B cell (primary cell): Measurements from ENCODE around the gene C4BPB. TPM values are rescaled to one million over a fixed set of nuclear protein-coding genes. Genes with fewer than 3 reads are reported as not detected.

Experiments
- ATAC-seq: fragments of 200-7000 bp; cut with Tn5 transposase; one replicate; pipeline ENCODE4 v1.10.0; 2021; ENCODE audit warnings: low read depth, mild to moderate bottlenecking, moderate number of reproducible peaks, moderate library complexity
- CTCF ChIA-PET: fragments of 350-600 bp; sonication (Branson Sonifier 250); formaldehyde crosslinking; loops from one replicate; lab custom pipeline; 2021; ENCODE audit warnings: antibody characterized with exemption, inconsistent platforms; lab: Charles Lee
- POLR2A ChIA-PET: fragments of 350-600 bp; sonication (Branson Sonifier 250); formaldehyde crosslinking; loops from one replicate; lab custom pipeline; 2021; ENCODE audit warnings: antibody characterized with exemption; lab: Charles Lee
- DNase-seq: peaks from one replicate; pipeline ENCODE4 v3.0.0; 2013
- H2AFZ ChIP-seq: 2 replicates; pipeline ENCODE4 v1.6.1; 2012; ENCODE audit warnings: mild to moderate bottlenecking, low read depth, low read length; ENCODE audit not compliant: insufficient read depth, poor library complexity, severe bottlenecking
- H3K27ac ChIP-seq, 2 donors: 1 replicate in 1 of 2; 2 replicates in 1 of 2; pipeline ENCODE4 v1.5.1; 2012 to 2013; ENCODE audit warnings: low read length in 2 of 2, mild to moderate bottlenecking in 2 of 2, moderate library complexity in 1 of 2
- H3K27me3 ChIP-seq, 4 experiments: fragments of 200-600 bp in 1 of 4; sonication (generic) in 1 of 4; replicated peaks in 1 of 4; 1 replicate in 2 of 4; 2 replicates in 2 of 4; pipeline versions ENCODE4 v1.6.1 to v1.7.0; 2013 to 2016; ENCODE audit warnings: low read length in 3 of 4, mild to moderate bottlenecking in 2 of 4, mixed read lengths in 1 of 4, moderate library complexity in 1 of 4; ENCODE audit not compliant: insufficient read depth in 4 of 4, control insufficient read depth in 3 of 4; ENCODE audit errors: control extremely low read depth in 1 of 4
- H3K36me3 ChIP-seq, 2 experiments: replicated peaks in 1 of 2; 1 replicate in 1 of 2; 2 replicates in 1 of 2; pipeline versions ENCODE4 v1.6.1 to v1.7.1; 2013; ENCODE audit warnings: low read length in 1 of 2; ENCODE audit not compliant: insufficient read depth in 2 of 2, control insufficient read depth in 1 of 2; ENCODE audit errors: control extremely low read depth in 1 of 2, extremely low read depth in 1 of 2
- H3K4me1 ChIP-seq, 2 donors: fragments of 200-600 bp in 1 of 2; sonication (generic) in 1 of 2; 1 replicate in 1 of 2; 2 replicates in 1 of 2; pipeline versions ENCODE4 v1.5.1 to v1.6.1; 2013 to 2017; ENCODE audit warnings: low read length in 2 of 2; ENCODE audit not compliant: control insufficient read depth in 2 of 2, insufficient read depth in 2 of 2
- H3K4me2 ChIP-seq: replicated peaks from 2 replicates; pipeline ENCODE3; 2012; ENCODE audit warnings: mild to moderate bottlenecking, low read depth, low read length; ENCODE audit not compliant: poor library complexity, severe bottlenecking
- H3K4me3 ChIP-seq, 5 experiments: fragments of 200-600 bp in 1 of 5; sonication (generic) in 1 of 5; 1 replicate in 3 of 5; 2 replicates in 2 of 5; pipeline versions ENCODE4 v1.5.1 to v1.7.0; 2011 to 2016; ENCODE audit warnings: low read length in 4 of 5, mild to moderate bottlenecking in 4 of 5, low read depth in 2 of 5, control low read depth in 1 of 5, moderate library complexity in 1 of 5; ENCODE audit not compliant: insufficient read depth in 1 of 5; ENCODE audit errors: control extremely low read depth in 1 of 5, extremely low read depth in 1 of 5
- H3K79me2 ChIP-seq: fragments of 200-600 bp; sonication (generic); one replicate; pipeline ENCODE4 v1.6.0; 2016; ENCODE audit warnings: low read length; ENCODE audit not compliant: control insufficient read depth, insufficient read depth
- H3K9ac ChIP-seq: fragments of 200-600 bp; sonication (generic); 2 replicates; pipeline ENCODE4 v1.6.1; 2017; ENCODE audit warnings: mild to moderate bottlenecking, low read length, moderate library complexity
- H3K9me3 ChIP-seq, 3 donors: one replicate each; pipeline versions ENCODE4 v1.6.1 to v1.7.1; 2013; ENCODE audit warnings: low read length in 2 of 3; ENCODE audit not compliant: control insufficient read depth in 2 of 3, insufficient read depth in 1 of 3; ENCODE audit errors: control extremely low read depth in 1 of 3
- H4K20me1 ChIP-seq: 2 replicates; pipeline ENCODE4 v1.6.0; 2012; ENCODE audit warnings: mild to moderate bottlenecking, low read length; ENCODE audit not compliant: insufficient read depth, control insufficient read depth, poor library complexity, severe bottlenecking
- H3K27ac Mint-ChIP-seq: one replicate; pipeline ENCODE4 v1.8.0; 2021; ENCODE audit warnings: mixed read lengths
- H3K27me3 Mint-ChIP-seq: one replicate; pipeline ENCODE4 v1.8.0; 2021; ENCODE audit warnings: mixed read lengths
- H3K4me1 Mint-ChIP-seq: one replicate; pipeline ENCODE4 v1.8.0; 2021; ENCODE audit warnings: mixed read lengths
- H3K4me3 Mint-ChIP-seq: one replicate; pipeline ENCODE4 v1.8.0; 2021; ENCODE audit warnings: mixed read lengths
- H3K9me3 Mint-ChIP-seq: one replicate; pipeline ENCODE4 v1.8.0; 2022; ENCODE audit warnings: mixed read lengths; ENCODE audit not compliant: insufficient read depth
- CTCF ChIP-seq: fragments of 200-600 bp; IDR thresholded peaks from one replicate; pipeline ENCODE4 v1.8.0; 2022; ENCODE audit warnings: antibody characterized with exemption, mild to moderate bottlenecking
- EZH2 ChIP-seq: IDR thresholded peaks from 2 replicates; pipeline ENCODE4 v1.6.1; 2012; ENCODE audit warnings: borderline replicate concordance, low read depth, mild to moderate bottlenecking, moderate library complexity, low read length; ENCODE audit not compliant: insufficient read depth, poor library complexity, severe bottlenecking
- WGBS: methylation state at CpG from one replicate; pipeline ENCODE4 v1.1.5; 2013; ENCODE audit warnings: missing lambda C conversion rate; ENCODE audit not compliant: insufficient coverage; 5-methylcytosine and 5-hydroxymethylcytosine counted together
- intact Hi-C: fragments of 100-400 bp; cut with micrococcal nuclease; formaldehyde crosslinking; loops from one replicate; pipeline ENCODE4 v1.10.0; 2022
- polyA plus RNA-seq: library from polyadenylated mRNA; depleted of rRNA; stranded (reverse); fragments of >200 nt; gene quantifications from 2 replicates; pipeline ENCODE4 v1.2.3, GENCODE V29; 2012
- total RNA-seq, 2 donors: library from RNA; stranded (reverse); fragments of 120-200 nt in 1 of 2; gene quantifications; 1 replicate in 1 of 2; 2 replicates in 1 of 2; pipeline versions ENCODE4 v1.2.3 to v1.2.4, GENCODE V29; 2013 to 2022

C4BPB gene
- total and polyA plus RNA-seq, 2 donors (not counting 1 experiment from before 2014, with no cell fraction given) = 0.34 TPM; not detected in 1

DNA sequence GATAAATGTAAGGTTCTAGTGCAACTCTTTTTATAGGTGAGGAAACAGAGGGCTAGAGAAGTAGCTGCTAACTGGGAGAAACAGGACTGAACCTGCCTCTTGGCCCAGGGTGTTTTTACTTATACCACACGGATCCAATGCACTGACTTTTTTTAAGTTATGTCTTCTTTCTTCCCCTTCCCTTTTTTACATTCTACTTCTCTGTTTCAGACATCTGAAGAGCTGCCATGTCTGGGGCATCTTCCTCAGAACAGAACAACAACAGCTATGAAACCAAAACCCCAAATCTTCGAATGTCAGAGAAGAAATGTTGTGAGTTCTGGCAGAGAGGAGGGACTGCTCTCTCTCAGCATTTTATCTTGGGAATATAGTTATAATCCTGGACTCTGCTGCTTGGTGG is 34.2 kb upstream of the C4BPB start:
- peaks cover 38 to 42% of the 10 kb centered on the region in 2 donors for H3K4me1 ChIP-seq
- peak overlapping the region; percentile 94 for H3K27ac Mint-ChIP-seq
- WGBS = no CpG with 5 or more reads among the region's 2 CpGs
- no peaks in the 10 kb centered on the region for H3K27me3 Mint-ChIP-seq
- ATAC-seq (peak; percentile 8), DNase-seq (peak; percentile 80)
- H2AFZ ChIP-seq = peak overlapping the region; percentile 54
- no peaks in the 10 kb centered on the region for H4K20me1 ChIP-seq
- no peaks in the 10 kb centered on the region for H3K9me3 ChIP-seq
- peaks cover 0 to under 1% of the 10 kb centered on the region in 2 experiments for H3K36me3 ChIP-seq
- peak overlapping the region; percentile 77 for H3K4me3 Mint-ChIP-seq
- TF ChIP-seq EZH2 (no peak), CTCF (no peak)
- ChIA-PET POLR2A (interaction anchor here (0.6 kb wide), 1 partner anchor 31 kb away, joined by 3 read pairs; no protein-coding TSS in a partner anchor), CTCF (interaction anchor here (1.0 to 4.2 kb wide), 5 partner anchors 21 to 442 kb away, joined by 3 to 27 read pairs (median 8); partner anchors contain the start of gene CR1)
- H3K27ac ChIP-seq = peak overlapping the region; percentile 61 to 96
- H3K4me2 ChIP-seq = peak overlapping the region; percentile 65
- H3K4me3 ChIP-seq = peak overlapping the region in 2 of 5 experiments; percentile 18 to 38
- intact Hi-C loops = loop anchor here (5.0 to 10.0 kb wide), 4 partner anchors 132 to 497 kb away; partner anchors contain the start of genes DYRK3, FCMR and MAPKAPK2
- H3K9me3 Mint-ChIP-seq = no peaks in the 10 kb centered on the region
- peaks cover 47% of the 10 kb centered on the region for H3K4me1 Mint-ChIP-seq
- peaks cover 19% of the 10 kb centered on the region for H3K79me2 ChIP-seq
- peak overlapping the region; percentile 19 for H3K9ac ChIP-seq
- no peaks in the 10 kb centered on the region for H3K27me3 ChIP-seq

DNA sequence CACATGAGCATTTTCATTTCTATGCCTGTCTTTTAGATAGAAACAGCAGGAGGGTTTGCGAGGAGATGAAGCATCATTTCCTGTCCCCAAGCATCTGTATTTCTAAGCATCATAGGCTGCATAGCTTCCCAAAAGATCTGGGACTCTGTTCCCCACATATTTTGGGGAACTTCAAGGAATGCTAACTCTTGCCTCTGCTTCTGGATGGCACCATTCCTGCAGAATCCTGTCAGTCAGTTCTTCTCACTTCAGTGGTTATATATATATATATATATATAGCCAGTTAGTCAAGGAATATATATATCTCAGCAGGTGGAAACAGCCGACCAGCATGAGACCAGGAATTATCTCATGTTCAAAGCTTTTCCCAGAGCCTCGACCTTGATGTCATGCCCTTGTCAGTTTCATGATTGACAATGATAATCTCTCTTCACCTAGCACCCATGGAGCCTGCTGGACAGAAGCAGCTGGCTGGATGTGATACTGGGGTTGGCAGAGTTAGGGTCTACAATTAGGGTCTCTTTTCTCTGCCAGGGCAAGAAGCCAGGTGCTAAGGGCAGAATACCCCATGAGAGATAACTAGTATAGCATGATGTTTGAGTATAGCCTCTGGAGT is 33.2 kb upstream of the C4BPB start:
- peaks cover 11% of the 10 kb centered on the region for H3K79me2 ChIP-seq
- DNase-seq (no peak), ATAC-seq (no peak)
- Mint-ChIP-seq H3K27ac (peak overlapping the region; percentile 94), H3K4me3 (peak overlapping the region; percentile 77), H3K4me1 (peaks cover 40% of the 10 kb centered on the region), H3K9me3 (no peaks in the 10 kb centered on the region), H3K27me3 (no peaks in the 10 kb centered on the region)
- WGBS = no CpG with 5 or more reads among the region's 3 CpGs
- no peak overlapping the region for H3K9ac ChIP-seq
- peaks cover 35 to 42% of the 10 kb centered on the region in 2 donors for H3K4me1 ChIP-seq
- peaks cover 0 to 6% of the 10 kb centered on the region in 2 experiments for H3K36me3 ChIP-seq
- ChIA-PET CTCF (interaction anchor here (0.6 to 4.2 kb wide), 9 partner anchors 10 to 589 kb away, joined by 3 to 27 read pairs (median 5); partner anchors contain the start of gene CR2), POLR2A (no interaction called here)
- intact Hi-C loops = loop anchor here (10.0 kb wide), 1 partner anchor 421 kb away; the partner anchor contains the start of gene DYRK3
- H3K4me3 ChIP-seq = no peak overlapping the region
- H3K4me2 ChIP-seq = peak overlapping the region; percentile 65
- H4K20me1 ChIP-seq = no peaks in the 10 kb centered on the region
- H2AFZ ChIP-seq = peak overlapping the region; percentile 54
- no peaks in the 10 kb centered on the region for H3K27me3 ChIP-seq
- TF ChIP-seq EZH2 = no peak
- no peak for TF ChIP-seq CTCF
- no peaks in the 10 kb centered on the region for H3K9me3 ChIP-seq
- H3K27ac ChIP-seq = peak overlapping the region; percentile 61 to 96
